H1 (cell line): Measurements from ENCODE around the gene C9orf50. TPM values are rescaled to one million over a fixed set of nuclear protein-coding genes. Genes with fewer than 3 reads are reported as not detected.

ENCODE experiments used
- CREB1 ChIP-seq: IDR thresholded peaks from 2 replicates; pipeline ENCODE4 v1.6.1; 2012; ENCODE audit warnings: inconsistent platforms
- CTBP2 ChIP-seq: IDR thresholded peaks from 2 replicates; pipeline ENCODE4 v1.7.0; 2011; ENCODE audit warnings: borderline replicate concordance, mild to moderate bottlenecking, moderate library complexity, mixed read lengths, low read length; ENCODE audit not compliant: insufficient read depth, insufficient read length
- JUN ChIP-seq: IDR thresholded peaks from 2 replicates; pipeline ENCODE4 v1.6.1; 2011; ENCODE audit warnings: low read depth, mild to moderate bottlenecking, improper control_type of control experiment, low read length
- TBP ChIP-seq: IDR thresholded peaks from 2 replicates; pipeline ENCODE4 v1.6.1; 2011; ENCODE audit warnings: low read depth, low read length, improper control_type of control experiment
- polyA plus RNA-seq, 7 experiments: library from polyadenylated mRNA; depleted of rRNA in 3 of 7; stranded (reverse) in 5 of 7; unstranded in 2 of 7; fragments of >200 nt in 5 of 7; fragments of 200-250 nt in 2 of 7; gene quantifications; 1 replicate in 5 of 7; 2 replicates in 1 of 7; 4 replicates in 1 of 7; pipeline versions ENCODE4 v1.2.1 to v1.2.3, GENCODE V29; 2011 to 2013; ENCODE audit warnings: missing spikeins in 2 of 7, mixed read lengths in 2 of 7
- total RNA-seq: library from RNA; stranded (reverse); fragmentation: NEBNext Ultra II Directional; extraction: Animal tissue kit (Norgen Biotek cat#: 25700); gene quantifications from 2 replicates; pipeline ENCODE4 v1.2.1, GENCODE V29; 2021

C9orf50 gene
- total and polyA plus RNA-seq, 2 of the 8 experiments (the other 6 are each of a cell fraction or from before 2014, with no cell fraction given): not detected

GRCh38 chr9:129602598-129603415 is 18.1 kb downstream of the C9orf50 start (continued):
- no peak for TF ChIP-seq JUN
- no peak for TF ChIP-seq CREB1
- peak; percentile 48 for TF ChIP-seq CTBP2
- no peak for TF ChIP-seq TBP
